ENCODE results near the gene G3BP2. TPM values are rescaled to one million over a fixed set of nuclear protein-coding genes. Genes with fewer than 3 reads are reported as not detected.

G3BP2 gene
- total and polyA plus RNA-seq, 2 donors from 2014 or later, result 31.4 to 111 TPM

- no peak overlapping the region for H3K9ac ChIP-seq (ENCODE audit: low read length in 3 of 3)
- no peaks in the 10 kb centered on the region for H3K27me3 ChIP-seq (ENCODE audit: control insufficient read depth, insufficient read depth, low read length)
- no peak overlapping the region for H3K4me3 ChIP-seq (ENCODE audit: low read length in 3 of 3)
- DNase-seq (no peak), FAIRE-seq (no peak)
- intact Hi-C loops (cut with DNase I), result no loop called here
- no peaks in the 10 kb centered on the region for H3K9me3 ChIP-seq (ENCODE audit: control insufficient read depth in 2 of 3, insufficient read depth in 1 of 3, low read length in 3 of 3)
- H3K4me1 ChIP-seq (ENCODE audit: control insufficient read depth in 2 of 3, insufficient read depth in 2 of 3, low read depth in 1 of 3, low read length in 3 of 3), result no peaks in the 10 kb centered on the region
- no peaks in the 10 kb centered on the region for H3K36me3 ChIP-seq (ENCODE audit: control insufficient read depth in 2 of 3, insufficient read depth in 3 of 3, low read length in 3 of 3)
- H3K27ac ChIP-seq (ENCODE audit: low read depth in 2 of 2, low read length in 2 of 2), result no peak overlapping the region
- TF ChIP-seq, protein P1, sequence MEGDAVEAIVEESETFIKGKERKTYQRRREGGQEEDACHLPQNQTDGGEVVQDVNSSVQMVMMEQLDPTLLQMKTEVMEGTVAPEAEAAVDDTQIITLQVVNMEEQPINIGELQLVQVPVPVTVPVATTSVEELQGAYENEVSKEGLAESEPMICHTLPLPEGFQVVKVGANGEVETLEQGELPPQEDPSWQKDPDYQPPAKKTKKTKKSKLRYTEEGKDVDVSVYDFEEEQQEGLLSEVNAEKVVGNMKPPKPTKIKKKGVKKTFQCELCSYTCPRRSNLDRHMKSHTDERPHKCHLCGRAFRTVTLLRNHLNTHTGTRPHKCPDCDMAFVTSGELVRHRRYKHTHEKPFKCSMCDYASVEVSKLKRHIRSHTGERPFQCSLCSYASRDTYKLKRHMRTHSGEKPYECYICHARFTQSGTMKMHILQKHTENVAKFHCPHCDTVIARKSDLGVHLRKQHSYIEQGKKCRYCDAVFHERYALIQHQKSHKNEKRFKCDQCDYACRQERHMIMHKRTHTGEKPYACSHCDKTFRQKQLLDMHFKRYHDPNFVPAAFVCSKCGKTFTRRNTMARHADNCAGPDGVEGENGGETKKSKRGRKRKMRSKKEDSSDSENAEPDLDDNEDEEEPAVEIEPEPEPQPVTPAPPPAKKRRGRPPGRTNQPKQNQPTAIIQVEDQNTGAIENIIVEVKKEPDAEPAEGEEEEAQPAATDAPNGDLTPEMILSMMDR (IDR thresholded peaks at IDR 0.05; ENCODE audit: borderline replicate concordance, extremely low read depth, insufficient read depth), result no peak
These were observed 12.5 kb upstream of the G3BP2 start for GRCh38 chr4:75685546-75686189.

DNA sequence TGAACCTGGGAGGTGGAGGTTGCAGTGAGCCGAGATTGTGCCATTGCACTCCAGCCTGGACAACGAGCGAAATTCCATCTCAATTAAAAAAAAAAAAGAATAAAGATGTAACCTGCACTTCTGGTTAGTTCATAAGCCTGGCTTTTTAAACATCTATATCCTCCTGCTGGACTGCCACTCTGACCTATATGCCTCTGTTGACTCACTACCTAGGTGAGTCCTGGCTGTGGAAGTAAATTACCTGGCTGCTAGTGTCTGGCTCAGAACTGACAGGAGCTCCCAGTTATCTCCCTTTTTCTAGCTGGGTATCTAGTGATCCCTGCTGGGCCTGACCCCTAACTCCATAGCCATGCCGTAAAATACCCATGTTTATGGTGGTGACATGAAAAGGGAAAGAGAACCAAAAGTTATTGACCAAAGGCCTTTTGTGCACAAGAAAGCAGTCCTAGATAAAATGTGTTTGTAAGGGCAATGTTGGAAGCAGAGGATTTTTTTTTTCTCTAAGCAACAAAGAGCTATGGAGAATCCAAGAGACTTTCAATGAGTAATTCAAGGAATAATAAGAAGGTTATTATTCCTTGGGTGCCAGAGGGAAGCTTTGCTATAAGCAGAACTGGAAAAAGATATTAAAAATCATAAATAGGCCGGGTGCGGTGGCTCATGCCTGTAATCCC is 10.4 kb upstream of the G3BP2 start:
- no peaks in the 10 kb centered on the region for H3K36me3 ChIP-seq (ENCODE audit: control insufficient read depth in 2 of 3, insufficient read depth in 3 of 3, low read length in 3 of 3)
- H3K4me1 ChIP-seq (ENCODE audit: control insufficient read depth in 2 of 3, insufficient read depth in 2 of 3, low read depth in 1 of 3, low read length in 3 of 3), result no peaks in the 10 kb centered on the region
- no peak for DNase-seq
- H3K27ac ChIP-seq (ENCODE audit: low read depth in 2 of 2, low read length in 2 of 2), result no peak overlapping the region
- no peak overlapping the region for H3K4me3 ChIP-seq (ENCODE audit: low read length in 3 of 3)
- no peaks in the 10 kb centered on the region for H3K27me3 ChIP-seq (ENCODE audit: control insufficient read depth, insufficient read depth, low read length)
- TF ChIP-seq, protein P1 (IDR thresholded peaks at IDR 0.05; ENCODE audit: borderline replicate concordance, extremely low read depth, insufficient read depth), result no peak
- no peak for FAIRE-seq
- H3K9me3 ChIP-seq (ENCODE audit: control insufficient read depth in 2 of 3, insufficient read depth in 1 of 3, low read length in 3 of 3), result no peaks in the 10 kb centered on the region
- intact Hi-C loops (cut with DNase I), result no loop called here
- H3K9ac ChIP-seq (ENCODE audit: low read length in 3 of 3), result no peak overlapping the region

GRCh38 chr4:75679876-75680575 is 6.8 kb upstream of the G3BP2 start:
- intact Hi-C loops (cut with DNase I), result no loop called here

More at GRCh38 chr4:75679876-75680575, 6.8 kb upstream of the G3BP2 start:
- no peak overlapping the region for H3K27ac ChIP-seq (ENCODE audit: low read depth in 2 of 2, low read length in 2 of 2)
- H3K9ac ChIP-seq (ENCODE audit: low read length in 3 of 3), result no peak overlapping the region
- H3K27me3 ChIP-seq (ENCODE audit: control insufficient read depth, insufficient read depth, low read length), result no peaks in the 10 kb centered on the region
- TF ChIP-seq, protein P1 (IDR thresholded peaks at IDR 0.05; ENCODE audit: borderline replicate concordance, extremely low read depth, insufficient read depth), result no peak
- FAIRE-seq (no peak), DNase-seq (no peak)
- no peaks in the 10 kb centered on the region for H3K9me3 ChIP-seq (ENCODE audit: control insufficient read depth in 2 of 3, insufficient read depth in 1 of 3, low read length in 3 of 3)
- no peaks in the 10 kb centered on the region for H3K4me1 ChIP-seq (ENCODE audit: control insufficient read depth in 2 of 3, insufficient read depth in 2 of 3, low read depth in 1 of 3, low read length in 3 of 3)
- no peak overlapping the region for H3K4me3 ChIP-seq (ENCODE audit: low read length in 3 of 3)
- H3K36me3 ChIP-seq (ENCODE audit: control insufficient read depth in 2 of 3, insufficient read depth in 3 of 3, low read length in 3 of 3), result no peaks in the 10 kb centered on the region
